ENCODE data around the gene ADCYAP1.

Gene ADCYAP1

DNA sequence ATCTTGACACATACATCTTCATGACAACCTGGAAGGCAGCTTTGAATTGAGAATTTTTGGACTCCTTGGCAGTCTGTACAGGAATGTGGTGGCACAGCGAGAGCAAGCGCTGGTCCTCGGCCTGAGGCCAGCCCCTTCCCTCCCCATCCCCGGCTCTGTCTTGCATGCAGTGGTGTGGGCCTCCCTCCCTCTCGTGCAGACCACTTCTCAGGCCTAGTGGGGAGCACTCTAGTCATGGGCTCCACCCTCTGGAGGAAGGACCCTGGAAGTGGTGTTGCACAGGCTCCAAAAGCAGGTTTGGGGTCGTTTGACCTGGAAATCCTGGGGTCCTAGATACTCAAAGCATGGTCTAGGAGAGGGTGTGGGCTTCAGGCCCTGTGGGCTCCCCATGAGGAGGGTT lies 32.3 kb downstream of the ADCYAP1 start:
- Mint-ChIP-seq H3K9me3 (no peaks in the 10 kb centered on the region), H3K4me3 (no peak overlapping the region), H3K36me3 (no peaks in the 10 kb centered on the region), H3K27me3 (no peaks in the 10 kb centered on the region), H3K4me1 (no peaks in the 10 kb centered on the region), H3K27ac (no peak overlapping the region)
- ATAC-seq: no peak

DNA sequence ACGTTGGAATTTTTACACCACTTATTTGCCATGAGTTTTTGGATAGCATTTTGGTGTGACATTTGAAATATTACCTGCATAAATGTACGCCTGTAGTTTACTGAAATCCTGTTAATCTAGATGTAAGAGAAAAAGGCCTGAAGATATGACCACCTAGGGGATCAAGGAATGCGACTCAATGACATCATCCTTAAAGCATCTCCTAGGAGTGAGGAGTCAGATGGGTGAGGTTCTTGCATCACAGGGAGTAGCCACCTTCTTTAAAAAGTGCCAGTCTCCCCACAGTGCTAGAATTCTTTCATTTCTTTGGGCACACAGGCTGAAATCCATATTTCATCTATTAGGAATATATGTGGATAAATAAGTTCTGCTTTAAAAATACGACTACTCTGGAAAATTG lies 34.5 kb downstream of the ADCYAP1 start:
- no peak for ATAC-seq
- no peaks in the 10 kb centered on the region for H3K9me3 Mint-ChIP-seq
- H3K4me1 Mint-ChIP-seq: no peaks in the 10 kb centered on the region
- H3K27ac Mint-ChIP-seq: no peak overlapping the region
- H3K4me3 Mint-ChIP-seq: no peak overlapping the region
- H3K36me3 Mint-ChIP-seq: no peaks in the 10 kb centered on the region
- H3K27me3 Mint-ChIP-seq: no peaks in the 10 kb centered on the region

DNA sequence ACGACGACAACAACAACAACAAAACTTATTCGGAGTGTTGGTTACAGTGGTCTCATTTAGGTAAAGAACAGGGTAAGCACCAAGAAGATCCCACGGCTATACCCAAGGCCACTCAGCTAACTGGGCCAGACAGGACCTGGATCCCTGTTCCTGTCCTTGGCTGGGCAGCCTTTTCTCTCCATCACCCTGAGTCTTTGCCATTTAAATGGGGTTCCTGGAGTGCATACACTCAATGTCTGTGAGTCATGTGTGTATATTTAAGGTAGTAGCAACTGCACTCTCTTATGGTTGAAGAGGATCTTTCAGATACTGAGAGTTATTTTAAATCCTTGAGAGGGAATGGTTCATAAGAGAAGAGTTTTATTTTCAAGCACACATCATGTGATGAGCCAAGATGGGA lies 35.3 kb downstream of the ADCYAP1 start:
- Mint-ChIP-seq H3K4me1 (no peaks in the 10 kb centered on the region), H3K4me3 (no peak overlapping the region), H3K9me3 (no peaks in the 10 kb centered on the region), H3K36me3 (no peaks in the 10 kb centered on the region), H3K27ac (no peak overlapping the region), H3K27me3 (no peaks in the 10 kb centered on the region)
- ATAC-seq: no peak

DNA sequence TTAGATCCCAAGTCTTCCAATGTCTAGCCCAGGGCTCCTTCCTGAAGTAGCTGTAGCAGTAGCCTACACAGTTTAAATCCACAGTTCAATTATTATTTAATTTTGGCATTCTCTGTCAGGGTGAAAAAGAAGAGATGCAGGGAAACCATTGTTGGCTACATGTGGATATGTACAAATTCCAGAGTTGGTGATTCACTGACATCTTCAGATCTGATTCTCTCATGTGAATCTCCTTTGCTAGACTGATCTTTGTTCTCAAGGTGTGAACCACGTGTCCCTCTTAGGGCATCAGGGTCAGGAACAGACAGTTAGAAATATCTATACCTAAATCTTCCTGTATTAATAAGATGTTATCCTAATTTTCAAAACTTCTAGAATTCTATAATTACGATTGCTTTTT lies 36.7 kb downstream of the ADCYAP1 start:
- Mint-ChIP-seq H3K4me1 (no peaks in the 10 kb centered on the region), H3K27me3 (no peaks in the 10 kb centered on the region), H3K9me3 (no peaks in the 10 kb centered on the region), H3K27ac (no peak overlapping the region), H3K4me3 (no peak overlapping the region), H3K36me3 (no peaks in the 10 kb centered on the region)
- no peak for ATAC-seq

DNA sequence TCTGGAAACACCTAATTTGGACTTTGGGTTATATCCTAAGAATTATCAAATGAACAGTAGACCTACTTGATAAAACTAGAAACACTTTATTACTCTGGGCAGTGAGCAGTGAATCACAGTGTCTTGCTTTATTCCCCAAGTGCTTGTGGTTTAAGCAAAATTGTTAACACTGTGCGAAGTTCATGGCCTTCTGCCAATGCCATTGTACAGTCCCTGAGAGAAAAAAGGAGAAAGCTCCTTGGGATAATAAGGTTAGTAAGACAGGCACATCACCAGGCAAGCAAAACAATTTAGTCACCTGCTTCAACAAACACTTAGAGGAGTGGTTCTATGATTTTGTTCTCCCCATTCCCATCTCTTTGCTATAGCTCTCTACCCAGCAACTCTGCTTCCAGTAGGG lies 39.8 kb downstream of the ADCYAP1 start:
- Mint-ChIP-seq H3K36me3 (no peaks in the 10 kb centered on the region), H3K27ac (no peak overlapping the region), H3K9me3 (no peaks in the 10 kb centered on the region), H3K27me3 (no peaks in the 10 kb centered on the region), H3K4me1 (no peaks in the 10 kb centered on the region), H3K4me3 (no peak overlapping the region)
- no peak for ATAC-seq

DNA sequence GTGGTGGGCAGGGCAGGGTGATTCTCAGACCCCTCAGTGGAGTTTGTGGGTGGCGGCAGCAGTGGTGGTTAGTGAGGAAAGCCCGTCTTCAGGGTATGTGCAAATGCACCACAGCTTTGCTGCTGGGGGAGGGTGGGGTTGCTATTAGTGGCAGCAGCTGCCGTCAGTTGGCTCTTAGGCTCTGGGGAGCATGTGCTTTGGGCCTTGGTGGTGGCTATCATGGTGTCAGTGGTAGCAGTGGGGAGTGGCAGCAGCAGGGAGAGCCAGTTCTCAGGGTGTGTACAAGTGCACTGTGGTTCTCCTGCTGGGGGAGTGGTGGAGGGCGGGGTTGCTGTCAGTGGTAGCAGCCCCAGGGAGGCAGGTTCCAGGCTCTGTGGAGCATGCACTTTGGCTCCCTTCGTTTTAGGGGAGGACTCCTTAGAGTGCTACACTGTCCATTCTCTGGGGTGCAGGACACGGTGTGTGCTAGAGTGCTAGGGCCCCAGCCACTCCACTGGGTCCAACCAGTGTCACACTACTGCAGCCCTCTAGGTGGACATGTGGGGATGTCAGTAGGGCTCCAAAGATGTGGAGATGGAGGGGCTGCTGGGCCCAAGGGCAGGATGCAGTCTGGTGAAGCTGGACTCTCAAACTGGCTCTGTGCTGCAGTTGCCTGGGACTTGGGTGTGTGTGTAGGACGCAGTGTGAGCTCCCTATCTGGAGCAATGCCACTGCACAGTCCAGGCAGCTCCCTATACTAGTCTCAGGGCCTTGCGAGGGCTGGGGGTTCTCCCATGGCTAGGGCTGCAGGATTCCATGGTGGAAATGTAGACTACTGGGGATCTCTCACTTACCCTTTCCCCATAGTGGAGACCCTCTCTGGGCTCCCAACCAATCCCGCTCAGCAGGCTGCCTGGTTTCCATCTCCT lies 45.3 kb downstream of the ADCYAP1 start:
- Mint-ChIP-seq H3K9me3 (no peaks in the 10 kb centered on the region), H3K27me3 (no peaks in the 10 kb centered on the region), H3K4me1 (no peaks in the 10 kb centered on the region), H3K4me3 (no peak overlapping the region), H3K27ac (no peak overlapping the region), H3K36me3 (no peaks in the 10 kb centered on the region)
- peak; percentile 16 for ATAC-seq

DNA sequence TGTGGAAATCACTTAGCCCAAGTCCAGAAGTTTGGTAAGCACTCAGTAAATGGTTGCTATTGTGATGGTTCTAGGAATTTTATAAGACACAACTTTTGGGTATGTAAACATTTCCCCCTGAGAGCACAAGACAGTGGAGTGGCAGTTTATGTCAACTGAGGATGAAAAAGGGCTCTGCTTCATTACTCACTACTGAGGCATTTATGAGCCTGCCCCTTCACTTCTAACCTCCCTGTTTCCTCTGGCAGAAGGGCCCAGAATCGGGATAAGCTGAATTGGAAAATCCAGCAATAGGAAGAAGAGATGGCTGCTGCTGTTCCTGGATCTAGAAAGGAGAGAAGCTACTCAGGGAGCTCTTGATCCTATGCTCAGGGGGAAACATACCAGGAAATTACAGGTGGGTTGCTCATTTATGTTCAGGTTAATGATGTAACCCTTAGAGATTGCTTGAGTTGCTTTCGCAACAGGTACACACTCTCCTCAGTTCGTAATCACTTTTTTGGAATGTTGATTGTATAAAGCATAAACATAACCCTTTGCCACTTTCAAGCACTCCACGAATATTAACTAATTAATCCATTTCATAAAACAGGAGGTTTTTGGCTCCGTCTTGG lies 46.3 kb downstream of the ADCYAP1 start:
- Mint-ChIP-seq H3K36me3 (no peaks in the 10 kb centered on the region), H3K4me3 (no peak overlapping the region), H3K9me3 (no peaks in the 10 kb centered on the region), H3K27ac (no peak overlapping the region), H3K27me3 (no peaks in the 10 kb centered on the region), H3K4me1 (no peaks in the 10 kb centered on the region)
- no peak for ATAC-seq

DNA sequence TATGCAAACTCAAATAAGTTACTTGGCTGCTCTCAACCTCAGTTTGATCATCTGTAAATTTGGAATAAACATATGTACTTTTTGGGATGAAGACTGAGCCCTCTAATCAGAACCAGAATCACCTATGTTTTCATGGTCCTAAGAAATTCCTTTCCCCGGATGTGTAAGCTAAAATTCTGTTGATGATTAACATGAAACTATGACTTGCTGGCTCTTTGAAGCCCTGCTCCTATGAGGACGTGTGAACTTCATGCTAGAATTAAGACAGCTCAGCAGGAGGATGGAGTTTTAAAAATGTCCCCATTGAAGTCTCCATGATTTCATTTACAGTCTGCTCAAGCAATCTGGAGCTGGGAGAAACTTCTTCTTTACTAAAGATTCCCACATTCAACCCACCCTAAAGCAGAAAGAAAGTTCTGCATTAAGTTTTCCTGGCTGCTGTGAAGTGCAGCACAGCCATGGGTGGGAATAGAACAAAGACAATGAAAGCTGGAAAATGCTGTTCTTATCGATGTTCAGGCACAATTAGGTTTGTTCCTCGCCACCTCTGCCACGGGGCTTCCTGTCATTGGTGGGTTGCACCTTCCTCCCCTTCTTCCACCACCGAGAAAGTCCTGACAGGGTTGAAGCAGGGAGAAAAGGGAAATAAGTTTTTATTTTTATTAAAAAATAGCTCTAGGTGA lies 50.9 kb downstream of the ADCYAP1 start:
- Mint-ChIP-seq H3K4me1 (no peaks in the 10 kb centered on the region), H3K27me3 (peaks cover 8% of the 10 kb centered on the region), H3K9me3 (no peaks in the 10 kb centered on the region), H3K27ac (no peak overlapping the region), H3K36me3 (no peaks in the 10 kb centered on the region), H3K4me3 (no peak overlapping the region)
- no peak for ATAC-seq

DNA sequence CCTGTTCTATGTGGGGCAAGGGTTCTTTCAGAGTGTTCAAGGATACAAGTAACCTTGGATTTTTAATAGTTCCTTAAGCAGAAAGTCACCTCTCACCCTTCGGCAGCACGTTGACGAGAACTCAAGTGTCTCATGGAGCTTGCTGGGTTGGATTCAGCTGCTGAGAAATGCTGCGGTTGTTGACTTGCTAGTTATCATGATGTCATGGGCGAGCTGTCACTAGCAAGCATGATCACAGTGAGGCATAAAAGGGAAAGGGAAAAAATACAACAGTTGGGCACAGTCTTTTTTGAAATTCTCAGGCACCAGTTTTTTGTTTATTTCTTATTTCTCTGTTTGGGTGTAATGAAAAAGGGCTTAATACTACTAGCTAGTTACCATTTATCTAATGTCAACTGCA lies 53.2 kb downstream of the ADCYAP1 start:
- no peak for ATAC-seq
- Mint-ChIP-seq H3K36me3 (no peaks in the 10 kb centered on the region), H3K27me3 (peaks cover 8% of the 10 kb centered on the region), H3K27ac (no peak overlapping the region), H3K9me3 (no peaks in the 10 kb centered on the region), H3K4me1 (no peaks in the 10 kb centered on the region), H3K4me3 (no peak overlapping the region)

DNA sequence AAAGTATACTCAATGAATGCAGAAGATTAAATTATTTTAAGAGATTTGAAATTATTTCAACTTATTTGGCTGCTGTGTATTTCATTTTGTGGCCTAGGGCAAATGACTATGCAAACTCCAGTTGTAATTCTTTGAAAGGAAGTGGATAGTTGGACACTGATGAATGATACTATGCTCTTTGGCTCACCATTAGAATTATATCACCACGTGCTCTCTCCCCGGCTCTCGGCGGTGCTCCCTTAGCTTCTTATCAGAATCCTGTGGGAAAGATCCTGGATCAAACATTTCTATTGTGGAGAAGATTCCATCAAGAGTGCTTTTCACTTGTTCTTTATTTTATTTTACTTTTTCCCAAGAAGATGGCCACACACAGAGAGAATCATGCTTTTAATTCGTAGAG lies 55.2 kb downstream of the ADCYAP1 start:
- no peaks in the 10 kb centered on the region for H3K9me3 Mint-ChIP-seq
- no peak for ATAC-seq
- no peaks in the 10 kb centered on the region for H3K36me3 Mint-ChIP-seq
- peaks cover 17% of the 10 kb centered on the region for H3K27me3 Mint-ChIP-seq
- H3K4me3 Mint-ChIP-seq: no peak overlapping the region
- no peaks in the 10 kb centered on the region for H3K4me1 Mint-ChIP-seq
- no peak overlapping the region for H3K27ac Mint-ChIP-seq
